Esophagus muscularis mucosa (tissue), 4 donors: Measurements from ENCODE around the gene PATL2. TPM values are rescaled to one million over a fixed set of nuclear protein-coding genes. Genes with fewer than 3 reads are reported as not detected.
"Not testable (repeated sequence)": the region's sequence is repeated elsewhere in the genome, so short reads cannot be mapped to it uniquely, and the experiment has no call there.

Experiments
- DNase-seq: peaks from one replicate; pipeline ENCODE4 v3.0.0-alpha.2; 2017; ENCODE audit errors: extremely low spot score
- H3K27ac ChIP-seq, 4 donors: fragments of 200-600 bp; sonication (generic); replicated peaks in 1 of 4; 1 replicate in 3 of 4; 2 replicates in 1 of 4; pipeline ENCODE4 v1.5.1; 2016 to 2019; ENCODE audit warnings: mild to moderate bottlenecking in 1 of 4
- H3K27me3 ChIP-seq, 4 donors: fragments of 200-600 bp; sonication (generic); one replicate each; pipeline versions ENCODE4 v1.5.1 to v1.6.0; 2016 to 2019
- H3K36me3 ChIP-seq, 4 donors: fragments of 200-600 bp; sonication (generic); one replicate each; pipeline ENCODE4 v1.5.1; 2016 to 2019
- H3K4me1 ChIP-seq, 4 donors: fragments of 200-600 bp; sonication (generic); one replicate each; pipeline ENCODE4 v1.5.1; 2016 to 2019
- H3K4me3 ChIP-seq, 4 donors: fragments of 200-600 bp; sonication (generic); 1 replicate in 2 of 4; 2 replicates in 2 of 4; pipeline ENCODE4 v1.5.1; 2016 to 2019; ENCODE audit warnings: mild to moderate bottlenecking in 4 of 4, moderate library complexity in 1 of 4
- H3K9me3 ChIP-seq, 4 donors: fragments of 200-600 bp; sonication (generic); 1 replicate in 3 of 4; 2 replicates in 1 of 4; pipeline ENCODE4 v1.5.1; 2016 to 2019
- EP300 ChIP-seq: sonication (generic); formaldehyde crosslinking; IDR thresholded peaks from one replicate; pipeline ENCODE4 v1.6.1; 2017; ENCODE audit warnings: antibody characterized with exemption
- POLR2A ChIP-seq: fragments of 450-650 bp; IDR thresholded peaks from one replicate; pipeline ENCODE4 v1.6.1; 2017; ENCODE audit warnings: antibody characterized with exemption, moderate library complexity, mild to moderate bottlenecking, low read depth
- POLR2AphosphoS5 ChIP-seq, 2 donors: sonication (generic); formaldehyde crosslinking; IDR thresholded peaks; one replicate each; pipeline ENCODE4 v1.6.1; 2017; ENCODE audit warnings: antibody characterized with exemption in 2 of 2
- WGBS: methylation state at CpG from one replicate; pipeline ENCODE4 v1.1.5; 2018; 5-methylcytosine and 5-hydroxymethylcytosine counted together
- intact Hi-C: fragments of 100-400 bp; cut with DNase I; formaldehyde crosslinking; loops from one replicate; pipeline ENCODE4 v1.15.1; 2023
- total RNA-seq, 4 donors: library from RNA; depleted of rRNA; stranded (reverse); fragments of >200 nt; gene quantifications; one replicate each; pipeline versions ENCODE4 v1.1.0 to v1.2.1, GENCODE V29; 2016
- TF ChIP-seq, protein P1 (sequence below), 3 experiments: fragments of 200-600 bp in 2 of 3; fragments of 450-650 bp in 1 of 3; sonication (generic) in 2 of 3; IDR thresholded peaks; one replicate each; pipeline ENCODE4 v1.5.1; 2017 to 2019; ENCODE audit warnings: antibody characterized with exemption in 3 of 3, mild to moderate bottlenecking in 2 of 3, moderate library complexity in 1 of 3

PATL2 gene
- total RNA-seq, 4 donors from 2014 or later = 0.19 to 0.50 (median 0.41) TPM

GRCh38 chr15:44647036-44647435, 64.1 kb downstream of the PATL2 start:
- DNase-seq = no peak
- no peaks in the 10 kb centered on the region for H3K9me3 ChIP-seq
- H3K4me3 ChIP-seq = no peak overlapping the region
- WGBS = 94% methylated on average over 1 of the region's 1 CpG
- H3K27ac ChIP-seq = no peak overlapping the region
- intact Hi-C loops = no loop called here
- no peaks in the 10 kb centered on the region for H3K4me1 ChIP-seq
- TF ChIP-seq POLR2AphosphoS5 (IDR thresholded peaks at IDR 0.05) (no peak), POLR2A (no peak), EP300 (no peak)
- TF ChIP-seq, protein P1, sequence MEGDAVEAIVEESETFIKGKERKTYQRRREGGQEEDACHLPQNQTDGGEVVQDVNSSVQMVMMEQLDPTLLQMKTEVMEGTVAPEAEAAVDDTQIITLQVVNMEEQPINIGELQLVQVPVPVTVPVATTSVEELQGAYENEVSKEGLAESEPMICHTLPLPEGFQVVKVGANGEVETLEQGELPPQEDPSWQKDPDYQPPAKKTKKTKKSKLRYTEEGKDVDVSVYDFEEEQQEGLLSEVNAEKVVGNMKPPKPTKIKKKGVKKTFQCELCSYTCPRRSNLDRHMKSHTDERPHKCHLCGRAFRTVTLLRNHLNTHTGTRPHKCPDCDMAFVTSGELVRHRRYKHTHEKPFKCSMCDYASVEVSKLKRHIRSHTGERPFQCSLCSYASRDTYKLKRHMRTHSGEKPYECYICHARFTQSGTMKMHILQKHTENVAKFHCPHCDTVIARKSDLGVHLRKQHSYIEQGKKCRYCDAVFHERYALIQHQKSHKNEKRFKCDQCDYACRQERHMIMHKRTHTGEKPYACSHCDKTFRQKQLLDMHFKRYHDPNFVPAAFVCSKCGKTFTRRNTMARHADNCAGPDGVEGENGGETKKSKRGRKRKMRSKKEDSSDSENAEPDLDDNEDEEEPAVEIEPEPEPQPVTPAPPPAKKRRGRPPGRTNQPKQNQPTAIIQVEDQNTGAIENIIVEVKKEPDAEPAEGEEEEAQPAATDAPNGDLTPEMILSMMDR (IDR thresholded peaks at IDR 0.05) = no peak
- H3K36me3 ChIP-seq = peaks cover 23 to 72% (median 56%) of the 10 kb centered on the region in 4 donors
- no peaks in the 10 kb centered on the region for H3K27me3 ChIP-seq

- intact Hi-C loops = no loop called here
- Histone ChIP-seq H3K27ac (no peak overlapping the region), H3K9me3 (no peaks in the 10 kb centered on the region), H3K36me3 (peaks cover 17 to 70% (median 50%) of the 10 kb centered on the region in 4 donors), H3K4me1 (no peaks in the 10 kb centered on the region), H3K4me3 (no peak overlapping the region), H3K27me3 (no peaks in the 10 kb centered on the region)
- DNase-seq = no peak
- TF ChIP-seq, protein P1 (IDR thresholded peaks at IDR 0.05) = no peak
- no peak for TF ChIP-seq POLR2A
- no peak for TF ChIP-seq POLR2AphosphoS5 (IDR thresholded peaks at IDR 0.05)
- no peak for TF ChIP-seq EP300
- 97% methylated on average over 2 of the region's 2 CpGs for WGBS
Measured at GRCh38 chr15:44646460-44646859, 64.7 kb downstream of the PATL2 start.

- no peaks in the 10 kb centered on the region for H3K27me3 ChIP-seq
- DNase-seq = no peak
- no peak overlapping the region for H3K27ac ChIP-seq
- H3K4me3 ChIP-seq = no peak overlapping the region
- H3K9me3 ChIP-seq = no peaks in the 10 kb centered on the region
- peaks cover 22 to 57% (median 34%) of the 10 kb centered on the region in 4 donors for H3K36me3 ChIP-seq
- WGBS = 83% methylated on average over 4 of the region's 4 CpGs
- H3K4me1 ChIP-seq = no peaks in the 10 kb centered on the region
- intact Hi-C loops = no loop called here
- TF ChIP-seq EP300 (no peak), POLR2A (no peak), POLR2AphosphoS5 (IDR thresholded peaks at IDR 0.05) (no peak)
- TF ChIP-seq, protein P1 (IDR thresholded peaks at IDR 0.05) = no peak
Measured at GRCh38 chr15:44641651-44642050, 69.5 kb downstream of the PATL2 start.

DNA sequence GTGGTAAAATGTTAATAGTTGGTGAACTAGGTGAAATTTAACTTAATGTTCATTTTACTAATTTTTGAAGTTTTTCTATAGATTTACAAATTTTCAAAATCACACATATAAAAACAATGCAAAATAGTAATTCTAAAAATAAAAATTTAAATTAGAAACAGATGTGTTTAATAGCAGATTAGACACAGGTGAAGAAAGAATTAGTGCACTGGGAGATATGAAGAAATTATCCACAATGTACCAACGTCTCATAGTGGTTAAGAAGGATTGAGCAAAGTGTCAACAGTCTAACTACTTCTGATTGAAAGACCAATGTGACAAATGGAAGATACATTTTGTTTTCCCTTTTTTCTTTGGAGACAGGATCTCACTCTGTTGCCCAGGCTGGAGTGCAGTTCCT, 74.1 kb downstream of the PATL2 start:
- no peak for TF ChIP-seq POLR2A
- H3K4me3 ChIP-seq = no peak overlapping the region
- WGBS = 95% methylated on average over 1 of the region's 1 CpG
- H3K27me3 ChIP-seq = no peaks in the 10 kb centered on the region
- H3K36me3 ChIP-seq = peaks cover 17 to 84% (median 55%) of the 10 kb centered on the region in 4 donors
- H3K27ac ChIP-seq = no peak overlapping the region
- no peak for DNase-seq
- no peaks in the 10 kb centered on the region for H3K4me1 ChIP-seq
- H3K9me3 ChIP-seq = no peaks in the 10 kb centered on the region
- intact Hi-C loops = no loop called here

DNA sequence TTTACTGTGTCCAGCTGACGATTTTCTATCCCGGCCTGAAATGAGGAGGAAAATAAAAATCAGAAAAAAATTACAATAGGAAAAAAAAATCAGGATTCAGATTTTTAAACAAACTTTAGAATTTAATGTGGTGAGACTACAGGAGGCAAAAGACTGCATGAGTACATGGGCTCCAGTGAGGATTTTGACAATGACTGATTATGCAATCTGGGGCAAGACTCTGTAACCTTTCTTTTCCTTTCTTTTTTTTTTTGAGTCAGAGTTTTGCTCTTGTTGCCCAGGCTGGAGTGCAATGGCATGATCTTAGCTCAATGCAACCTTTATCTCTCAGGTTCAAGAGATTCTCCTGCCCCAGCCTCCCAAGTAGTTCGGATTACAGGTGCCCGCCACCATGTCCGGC, 77.5 kb downstream of the PATL2 start:
- WGBS = 93% methylated on average over 5 of the region's 5 CpGs
- peaks cover 30 to 90% (median 72%) of the 10 kb centered on the region in 4 donors for H3K36me3 ChIP-seq
- no peaks in the 10 kb centered on the region for H3K4me1 ChIP-seq
- no peak overlapping the region for H3K4me3 ChIP-seq
- intact Hi-C loops = no loop called here
- TF ChIP-seq, protein P1 (IDR thresholded peaks at IDR 0.05) = no peak
- no peak for TF ChIP-seq POLR2A
- TF ChIP-seq POLR2AphosphoS5 (IDR thresholded peaks at IDR 0.05) = no peak
- no peak for TF ChIP-seq EP300
- H3K27me3 ChIP-seq = no peaks in the 10 kb centered on the region
- no peak for DNase-seq
- H3K27ac ChIP-seq = no peak overlapping the region
- H3K9me3 ChIP-seq = no peaks in the 10 kb centered on the region

DNA sequence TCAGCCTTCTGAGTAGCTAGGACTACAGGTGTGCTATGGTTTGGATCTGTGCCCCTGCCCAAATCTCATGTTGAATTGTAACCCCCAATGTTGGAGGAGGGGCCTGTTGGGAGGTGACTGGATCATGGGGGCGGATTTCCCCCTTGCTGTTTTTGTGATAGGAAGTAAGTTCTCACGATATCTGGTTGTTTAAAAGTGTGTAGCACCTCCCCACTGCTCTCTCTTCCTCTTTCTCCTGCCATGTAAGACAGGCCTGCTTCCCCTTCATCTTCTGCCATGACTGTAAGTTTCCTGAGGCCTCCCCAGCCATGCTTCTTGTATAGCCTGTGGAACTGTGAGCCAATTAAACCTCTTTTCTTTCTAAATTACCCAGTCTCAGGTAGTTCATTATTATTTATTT, 85.8 kb downstream of the PATL2 start:
- H3K27me3 ChIP-seq, DNase-seq, H3K4me1 ChIP-seq, intact Hi-C loops, H3K9me3 ChIP-seq, H3K27ac ChIP-seq, H3K4me3 ChIP-seq: not testable (repeated sequence)
- WGBS = 96% methylated on average over 2 of the region's 2 CpGs
- peaks cover 50 to 100% (median 81%) of the 10 kb centered on the region in 4 donors for H3K36me3 ChIP-seq
